ENCODE measurements around the gene SYP. TPM values are rescaled to one million over a fixed set of nuclear protein-coding genes. Genes with fewer than 3 reads are reported as not detected.

Gene SYP
- total and polyA plus RNA-seq, 9 of the 15 experiments (the other 6 are each of a cell fraction or from before 2014, with no cell fraction given) = 0.48 to 5.1 (median 2.6) TPM

DNA sequence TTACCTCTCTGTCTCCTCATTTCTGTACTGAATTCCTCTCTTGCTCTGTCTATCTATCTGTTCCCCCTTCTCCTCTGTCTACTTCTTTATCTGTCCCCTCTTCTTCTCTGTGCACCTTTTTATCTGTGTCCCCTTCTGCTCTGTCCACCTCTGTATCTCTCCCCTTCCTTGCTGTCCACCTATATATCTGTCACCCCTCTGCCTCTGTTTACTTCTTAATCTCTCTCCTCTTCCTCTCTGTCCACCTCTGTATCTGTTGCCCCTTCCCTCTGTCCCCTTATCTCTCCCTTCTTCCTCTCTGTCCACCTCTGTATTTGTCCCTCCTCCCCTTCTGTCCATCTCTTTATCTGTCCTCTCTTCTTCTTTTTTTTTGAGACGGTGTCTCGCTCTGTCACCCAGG is 44.2 kb upstream of the SYP start (continued):
- TF ChIP-seq, protein P1, sequence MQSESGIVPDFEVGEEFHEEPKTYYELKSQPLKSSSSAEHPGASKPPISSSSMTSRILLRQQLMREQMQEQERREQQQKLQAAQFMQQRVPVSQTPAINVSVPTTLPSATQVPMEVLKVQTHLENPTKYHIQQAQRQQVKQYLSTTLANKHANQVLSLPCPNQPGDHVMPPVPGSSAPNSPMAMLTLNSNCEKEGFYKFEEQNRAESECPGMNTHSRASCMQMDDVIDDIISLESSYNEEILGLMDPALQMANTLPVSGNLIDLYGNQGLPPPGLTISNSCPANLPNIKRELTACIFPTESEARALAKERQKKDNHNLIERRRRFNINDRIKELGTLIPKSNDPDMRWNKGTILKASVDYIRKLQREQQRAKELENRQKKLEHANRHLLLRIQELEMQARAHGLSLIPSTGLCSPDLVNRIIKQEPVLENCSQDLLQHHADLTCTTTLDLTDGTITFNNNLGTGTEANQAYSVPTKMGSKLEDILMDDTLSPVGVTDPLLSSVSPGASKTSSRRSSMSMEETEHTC (IDR thresholded peaks at IDR 0.05) = no peak
- TF ChIP-seq ZNF184 (CRISPR knock-in tag; IDR thresholded peaks at IDR 0.05) = no peak
- TF ChIP-seq NR4A1 (CRISPR knock-in tag; IDR thresholded peaks at IDR 0.05) = no peak
- peak; percentile 38; the same call in 1 of the 2 replicates for TF ChIP-seq NR4A1 (tag; IDR thresholded peaks at IDR 0.05)
- no peak for TF ChIP-seq NFYB (IDR thresholded peaks at IDR 0.05; ENCODE audit: extremely low read depth, insufficient read length)
- TF ChIP-seq MEIS2 (IDR thresholded peaks at IDR 0.05; ENCODE audit: partially characterized antibody) = peak; percentile 94
- no peak for TF ChIP-seq ZNF224 (CRISPR knock-in tag; IDR thresholded peaks at IDR 0.05)
- TF ChIP-seq EGR1 (conservative IDR thresholded peaks at IDR 0.05) = 0 out of 2 replicates have a peak, but pooled peaks have one; percentile 21
- TF ChIP-seq, protein P2, sequence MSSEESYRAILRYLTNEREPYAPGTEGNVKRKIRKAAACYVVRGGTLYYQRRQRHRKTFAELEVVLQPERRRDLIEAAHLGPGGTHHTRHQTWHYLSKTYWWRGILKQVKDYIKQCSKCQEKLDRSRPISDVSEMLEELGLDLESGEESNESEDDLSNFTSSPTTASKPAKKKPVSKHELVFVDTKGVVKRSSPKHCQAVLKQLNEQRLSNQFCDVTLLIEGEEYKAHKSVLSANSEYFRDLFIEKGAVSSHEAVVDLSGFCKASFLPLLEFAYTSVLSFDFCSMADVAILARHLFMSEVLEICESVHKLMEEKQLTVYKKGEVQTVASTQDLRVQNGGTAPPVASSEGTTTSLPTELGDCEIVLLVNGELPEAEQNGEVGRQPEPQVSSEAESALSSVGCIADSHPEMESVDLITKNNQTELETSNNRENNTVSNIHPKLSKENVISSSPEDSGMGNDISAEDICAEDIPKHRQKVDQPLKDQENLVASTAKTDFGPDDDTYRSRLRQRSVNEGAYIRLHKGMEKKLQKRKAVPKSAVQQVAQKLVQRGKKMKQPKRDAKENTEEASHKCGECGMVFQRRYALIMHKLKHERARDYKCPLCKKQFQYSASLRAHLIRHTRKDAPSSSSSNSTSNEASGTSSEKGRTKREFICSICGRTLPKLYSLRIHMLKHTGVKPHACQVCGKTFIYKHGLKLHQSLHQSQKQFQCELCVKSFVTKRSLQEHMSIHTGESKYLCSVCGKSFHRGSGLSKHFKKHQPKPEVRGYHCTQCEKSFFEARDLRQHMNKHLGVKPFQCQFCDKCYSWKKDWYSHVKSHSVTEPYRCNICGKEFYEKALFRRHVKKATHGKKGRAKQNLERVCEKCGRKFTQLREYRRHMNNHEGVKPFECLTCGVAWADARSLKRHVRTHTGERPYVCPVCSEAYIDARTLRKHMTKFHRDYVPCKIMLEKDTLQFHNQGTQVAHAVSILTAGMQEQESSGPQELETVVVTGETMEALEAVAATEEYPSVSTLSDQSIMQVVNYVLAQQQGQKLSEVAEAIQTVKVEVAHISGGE (CRISPR knock-in tag; IDR thresholded peaks at IDR 0.05) = peak in 1 of 3 experiments; percentile 59; a peak in 2 of 6 replicates
- TF ChIP-seq KLF16 (IDR thresholded peaks at IDR 0.05) = peak; percentile 75; the same call in 1 of the 2 replicates
- TF ChIP-seq TAL1 (IDR thresholded peaks at IDR 0.05) = peak; percentile 98
- TF ChIP-seq KHSRP (IDR thresholded peaks at IDR 0.05) = peak; percentile 77; the same call in 1 of the 2 replicates
- no peak for TF ChIP-seq ETS2 (tag; IDR thresholded peaks at IDR 0.05; ENCODE audit: borderline replicate concordance, poor library complexity, severe bottlenecking)
- TF ChIP-seq SMARCE1 (IDR thresholded peaks at IDR 0.05) = peak; percentile 97
- peak; percentile 87 to 93 for TF ChIP-seq FOXK2 (conservative IDR thresholded peaks at IDR 0.05 in 1 of 2, IDR thresholded peaks at IDR 0.05 in 1 of 2; ENCODE audit: low read depth in 2 of 2)
- no peak for TF ChIP-seq ZBTB8A (IDR thresholded peaks at IDR 0.05; ENCODE audit: partially characterized antibody)
- TF ChIP-seq CREB1 (IDR thresholded peaks at IDR 0.05) = 0 out of 2 replicates have a peak, but pooled peaks have one; percentile 16
- TF ChIP-seq CREB1 (CRISPR knock-in tag; IDR thresholded peaks at IDR 0.05) = no peak
- peak; percentile 99 for TF ChIP-seq SMARCA4 (IDR thresholded peaks at IDR 0.05)
- TF ChIP-seq EP400 (IDR thresholded peaks at IDR 0.05) = peak; percentile 80; the same call in 1 of the 2 replicates
- peak; percentile 94 for TF ChIP-seq LARP7 (IDR thresholded peaks at IDR 0.05)
- 0 out of 2 replicates have a peak, but pooled peaks have one; percentile 23 for TF ChIP-seq NFRKB (IDR thresholded peaks at IDR 0.05; ENCODE audit: low read depth)
- peak in 1 of 2 experiments; percentile 90 for TF ChIP-seq NCOA2 (IDR thresholded peaks at IDR 0.05; ENCODE audit: partially characterized antibody in 2 of 2)
- peak; percentile 99 for TF ChIP-seq PHB2 (IDR thresholded peaks at IDR 0.05; ENCODE audit: low read depth)
- no peak for TF ChIP-seq ZNF764 (CRISPR knock-in tag; IDR thresholded peaks at IDR 0.05; ENCODE audit: low read depth)
- TF ChIP-seq L3MBTL2 (IDR thresholded peaks at IDR 0.05) = no peak
- TF ChIP-seq ADNP (tag; IDR thresholded peaks at IDR 0.05) = no peak; the same call in 1 of the 2 replicates
